Naive thymus-derived CD4-positive, alpha-beta T cell (primary cell): ENCODE data around the gene FYN. TPM values are rescaled to one million over a fixed set of nuclear protein-coding genes. Genes with fewer than 3 reads are reported as not detected.
A peak's percentile ranks its signal among the peaks of the same experiment; 100 is the strongest.

ENCODE experiments used
- ATAC-seq: fragments of 150-1000 bp; cut with Tn5 transposase; 2 replicates; pipeline ENCODE4 v1.10.0; 2021; ENCODE audit warnings: mild to moderate bottlenecking, moderate library complexity
- CTCF ChIA-PET: fragments of 350-600 bp; sonication (Branson Sonifier 250); formaldehyde crosslinking; loops from one replicate; lab custom pipeline; 2021; ENCODE audit warnings: antibody characterized with exemption; lab: Charles Lee
- POLR2A ChIA-PET: fragments of 350-600 bp; sonication (Branson Sonifier 250); formaldehyde crosslinking; loops from one replicate; lab custom pipeline; 2021; ENCODE audit warnings: antibody characterized with exemption, inconsistent platforms; lab: Charles Lee
- DNase-seq, 9 donors: peaks; one replicate each; pipeline versions ENCODE4 v3.0.0 to v3.0.0-alpha.2; 2020 to 2022; ENCODE audit warnings: mixed read lengths in 1 of 9
- H3K27ac ChIP-seq: one replicate; pipeline ENCODE4 v1.7.0; 2013; ENCODE audit warnings: mild to moderate bottlenecking, low read depth, low read length, moderate library complexity
- H3K27me3 ChIP-seq, 2 donors: one replicate each; pipeline ENCODE4 v1.7.0; 2013; ENCODE audit warnings: low read length in 2 of 2, mild to moderate bottlenecking in 2 of 2, moderate library complexity in 2 of 2; ENCODE audit not compliant: control insufficient read depth in 2 of 2, insufficient read depth in 2 of 2
- H3K36me3 ChIP-seq, 3 experiments: 1 replicate in 2 of 3; 2 replicates in 1 of 3; pipeline ENCODE4 v1.7.0; 2013; ENCODE audit warnings: low read length in 3 of 3, mild to moderate bottlenecking in 3 of 3, moderate library complexity in 1 of 3; ENCODE audit not compliant: insufficient read depth in 3 of 3, control insufficient read depth in 2 of 3
- H3K4me1 ChIP-seq, 2 donors: one replicate each; pipeline ENCODE4 v1.7.0; 2013; ENCODE audit warnings: low read length in 2 of 2, mild to moderate bottlenecking in 2 of 2, moderate library complexity in 1 of 2; ENCODE audit not compliant: control insufficient read depth in 2 of 2, insufficient read depth in 2 of 2
- H3K4me3 ChIP-seq: 2 replicates; pipeline ENCODE4 v1.7.0; 2013; ENCODE audit warnings: mild to moderate bottlenecking, low read length
- H3K9me3 ChIP-seq, 3 experiments: 1 replicate in 2 of 3; 2 replicates in 1 of 3; pipeline ENCODE4 v1.7.0; 2013; ENCODE audit warnings: low read length in 3 of 3; ENCODE audit not compliant: control insufficient read depth in 2 of 3
- H3K27ac Mint-ChIP-seq, 9 donors: one replicate each; pipeline ENCODE4 v1.8.0; 2020 to 2022; ENCODE audit warnings: mixed read lengths in 9 of 9, mild to moderate bottlenecking in 8 of 9, moderate library complexity in 5 of 9, inconsistent platforms in 2 of 9
- H3K27me3 Mint-ChIP-seq, 5 donors: one replicate each; pipeline ENCODE4 v1.8.0; 2021 to 2022; ENCODE audit warnings: mixed read lengths in 5 of 5, mild to moderate bottlenecking in 1 of 5
- H3K36me3 Mint-ChIP-seq, 5 donors: one replicate each; pipeline ENCODE4 v1.8.0; 2020 to 2022; ENCODE audit warnings: mixed read lengths in 5 of 5, mild to moderate bottlenecking in 3 of 5, inconsistent platforms in 1 of 5
- H3K4me1 Mint-ChIP-seq, 7 donors: one replicate each; pipeline ENCODE4 v1.8.0; 2020 to 2022; ENCODE audit warnings: mixed read lengths in 7 of 7, mild to moderate bottlenecking in 3 of 7, inconsistent platforms in 1 of 7
- H3K4me3 Mint-ChIP-seq, 10 donors: one replicate each; pipeline ENCODE4 v1.8.0; 2020 to 2022; ENCODE audit warnings: mild to moderate bottlenecking in 10 of 10, mixed read lengths in 10 of 10, moderate library complexity in 6 of 10, inconsistent platforms in 2 of 10
- H3K9me3 Mint-ChIP-seq, 11 donors: one replicate each; pipeline ENCODE4 v1.8.0; 2020 to 2022; ENCODE audit warnings: mixed read lengths in 11 of 11, mild to moderate bottlenecking in 4 of 11, inconsistent platforms in 1 of 11, moderate library complexity in 1 of 11
- intact Hi-C, 2 donors: fragments of 100-400 bp; cut with micrococcal nuclease; formaldehyde crosslinking; loops; one replicate each; pipeline ENCODE4 v1.15.1; 2023
- polyA plus RNA-seq, 2 donors: library from polyadenylated mRNA; unstranded; fragments of 300-500 nt; fragmentation: Illumina TruSeq; gene quantifications; one replicate each; pipeline ENCODE4 v1.2.3, GENCODE V29; 2021
- total RNA-seq, 6 experiments: library from RNA in 5 of 6; stranded (reverse) in 5 of 6; gene quantifications; 1 replicate in 5 of 6; 2 replicates in 1 of 6; pipeline ENCODE4 v1.2.3 and lab custom pipeline; 2021 to 2026

FYN gene
- total and polyA plus RNA-seq, 7 experiments from 2014 or later = 200 to 720 (median 430) TPM

DNA sequence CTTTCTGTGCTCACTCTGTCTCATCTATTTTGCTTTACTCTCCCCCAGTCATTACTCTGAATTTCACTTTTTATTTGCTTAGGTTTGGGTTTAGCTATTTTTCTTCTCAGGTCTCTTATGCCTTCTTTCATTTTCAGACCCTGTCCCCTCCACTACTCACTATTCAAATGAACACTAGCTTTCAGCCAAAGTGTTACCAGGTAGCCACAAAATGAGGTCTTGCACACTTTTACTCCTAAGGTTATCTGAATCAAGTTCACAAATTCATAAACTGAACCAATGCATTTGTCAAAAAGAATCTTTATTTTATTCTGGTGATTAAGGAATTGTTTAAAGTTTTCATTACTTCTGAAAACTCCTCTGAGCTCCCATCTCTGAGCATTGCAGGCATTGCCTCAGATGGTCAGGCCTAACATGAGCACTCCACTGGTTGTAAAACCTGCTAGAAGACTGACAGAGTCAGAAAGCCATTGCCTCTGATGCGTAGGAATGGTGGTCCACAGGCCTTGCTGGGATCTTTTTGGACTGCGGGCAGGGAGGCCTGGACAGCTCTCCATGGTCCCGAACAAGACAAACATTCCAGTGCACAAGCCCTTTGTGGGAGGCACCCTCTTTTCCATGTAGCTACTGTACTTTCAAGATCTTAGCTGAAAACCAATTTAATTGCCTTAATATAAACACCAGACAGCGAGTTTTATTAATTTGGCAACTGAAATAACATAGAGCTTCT, 48.5 kb downstream of the FYN start:
- Histone ChIP-seq H3K4me1 (peaks cover 38 to 54% of the 10 kb centered on the region in 2 donors), H3K36me3 (peaks cover 0 to 2% (median 0%) of the 10 kb centered on the region in 3 experiments), H3K27ac (peak overlapping the region; percentile 56), H3K27me3 (no peaks in the 10 kb centered on the region), H3K4me3 (no peak overlapping the region), H3K9me3 (no peaks in the 10 kb centered on the region)
- Mint-ChIP-seq H3K4me3 (peak overlapping the region in 9 of 10 donors; percentile 2 to 64 (median 43)), H3K9me3 (peaks cover 0 to 1% (median 0%) of the 10 kb centered on the region in 11 donors), H3K36me3 (peaks cover 0 to 36% (median 14%) of the 10 kb centered on the region in 5 donors), H3K27ac (peak overlapping the region; percentile 5 to 92 (median 78)), H3K4me1 (peaks cover 51 to 91% (median 86%) of the 10 kb centered on the region in 7 donors), H3K27me3 (no peaks in the 10 kb centered on the region)
- no peak for ATAC-seq
- ChIA-PET CTCF (interaction anchor here (0.7 to 2.8 kb wide), 5 partner anchors 13 to 217 kb away, joined by 3 to 9 read pairs (median 3); no protein-coding TSS in a partner anchor), POLR2A (interaction anchor here (0.6 to 1.9 kb wide), 11 partner anchors 15 to 82 kb away, joined by 3 to 6 read pairs (median 3); partner anchors contain the start of gene FYN)
- intact Hi-C loops = loop anchor here (1.0 to 2.0 kb wide), 6 partner anchors 9 to 20 kb away; no protein-coding TSS in a partner anchor
- no peak for DNase-seq

DNA sequence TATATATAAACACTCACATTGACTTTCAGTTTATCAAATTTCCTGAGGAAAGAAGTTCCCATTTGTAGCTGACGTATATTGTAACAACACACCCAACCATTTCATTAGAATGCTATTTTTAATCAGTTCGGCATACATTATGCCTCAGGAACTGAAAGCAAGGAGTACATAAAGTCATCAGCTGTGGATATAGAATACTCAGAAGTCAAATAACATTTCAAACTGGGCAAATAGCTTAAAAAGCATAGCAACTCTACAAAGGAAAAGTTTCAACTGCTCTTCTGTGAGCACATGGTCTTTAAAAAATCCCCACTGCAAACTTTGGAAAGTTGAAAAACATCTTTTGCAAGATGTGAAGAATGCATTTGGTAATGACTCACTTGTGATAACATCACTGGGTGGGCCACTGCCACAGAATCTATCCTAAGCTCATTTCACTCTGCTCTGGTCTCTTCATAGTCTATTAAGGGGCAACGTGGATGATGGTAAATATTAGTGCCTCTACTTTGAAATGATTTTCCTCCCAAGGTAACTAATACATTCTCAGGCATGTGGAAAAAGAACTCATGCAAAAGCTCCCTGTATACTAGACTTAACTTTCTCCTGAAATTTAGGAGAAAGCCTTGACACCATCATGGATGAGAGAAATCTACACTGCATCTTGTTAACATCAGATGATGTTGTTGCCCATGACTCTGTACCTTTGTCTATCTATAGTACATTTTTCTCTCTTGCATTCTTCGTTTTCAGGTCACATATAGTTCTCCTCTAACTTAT, 49.2 kb downstream of the FYN start:
- Histone ChIP-seq H3K4me1 (peaks cover 39 to 56% of the 10 kb centered on the region in 2 donors), H3K27me3 (no peaks in the 10 kb centered on the region), H3K9me3 (no peaks in the 10 kb centered on the region), H3K36me3 (peaks cover 0 to 2% (median 0%) of the 10 kb centered on the region in 3 experiments), H3K27ac (peak overlapping the region; percentile 56), H3K4me3 (no peak overlapping the region)
- Mint-ChIP-seq H3K9me3 (peaks cover 0 to 1% (median 0%) of the 10 kb centered on the region in 11 donors), H3K4me3 (peak overlapping the region in 9 of 10 donors; percentile 2 to 64 (median 43)), H3K36me3 (peaks cover 2 to 34% (median 10%) of the 10 kb centered on the region in 5 donors), H3K27ac (peak overlapping the region; percentile 5 to 92 (median 78)), H3K4me1 (peaks cover 51 to 91% (median 86%) of the 10 kb centered on the region in 7 donors), H3K27me3 (no peaks in the 10 kb centered on the region)
- peak; percentile 75 for ATAC-seq
- POLR2A ChIA-PET = interaction anchor here (0.6 to 1.9 kb wide), 8 partner anchors 17 to 82 kb away, joined by 3 to 6 read pairs (median 3); partner anchors contain the start of gene FYN
- intact Hi-C loops = loop anchor here (1.0 to 2.0 kb wide), 7 partner anchors 9 to 29 kb away; no protein-coding TSS in a partner anchor
- CTCF ChIA-PET = interaction anchor here (0.5 to 2.8 kb wide), 6 partner anchors 13 to 218 kb away, joined by 3 to 9 read pairs (median 3); no protein-coding TSS in a partner anchor
- DNase-seq = peak in 1 of 9 donors; percentile 61

DNA sequence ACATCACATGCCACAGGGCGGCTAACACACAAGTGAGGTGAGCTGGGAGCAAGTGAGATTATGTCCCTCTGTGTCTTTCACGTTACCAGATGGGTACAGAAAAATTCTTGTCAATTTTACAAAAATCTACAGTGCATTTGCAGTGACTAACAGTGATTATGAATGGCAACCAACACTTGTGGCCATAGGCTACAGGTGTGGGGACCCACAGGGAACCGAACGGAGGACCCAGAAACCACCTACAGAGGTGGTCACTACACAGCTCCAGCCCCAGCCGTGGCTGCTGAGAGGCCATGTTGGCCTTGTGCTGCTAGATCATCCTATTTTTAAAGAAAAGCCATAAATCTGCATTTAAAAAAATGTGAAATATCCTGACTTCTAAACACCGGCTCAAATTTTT, 50.2 kb downstream of the FYN start:
- ChIA-PET POLR2A (interaction anchor here (0.5 to 1.9 kb wide), 3 partner anchors 17 to 197 kb away, joined by 3 to 6 read pairs (median 5); no protein-coding TSS in a partner anchor), CTCF (interaction anchor here (2.8 kb wide), 1 partner anchor 186 kb away, joined by 9 read pairs; no protein-coding TSS in a partner anchor)
- peaks cover 0 to 4% (median 0%) of the 10 kb centered on the region in 3 experiments for H3K36me3 ChIP-seq
- H3K4me3 Mint-ChIP-seq = peak overlapping the region in 4 of 10 donors; percentile 14 to 54 (median 41)
- intact Hi-C loops = loop anchor here in 1 of 2 donors (2.0 kb wide), 1 partner anchor 28 kb away; no protein-coding TSS in a partner anchor
- H3K9me3 Mint-ChIP-seq = peaks cover 0 to 1% (median 0%) of the 10 kb centered on the region in 11 donors
- peaks cover 48 to 66% of the 10 kb centered on the region in 2 donors for H3K4me1 ChIP-seq
- DNase-seq (no peak), ATAC-seq (no peak)
- H3K27ac ChIP-seq = peak overlapping the region; percentile 56
- H3K36me3 Mint-ChIP-seq = peaks cover 8 to 34% (median 12%) of the 10 kb centered on the region in 5 donors
- no peaks in the 10 kb centered on the region for H3K9me3 ChIP-seq
- no peaks in the 10 kb centered on the region for H3K27me3 ChIP-seq
- H3K27me3 Mint-ChIP-seq = no peaks in the 10 kb centered on the region
- no peak overlapping the region for H3K4me3 ChIP-seq
- H3K4me1 Mint-ChIP-seq = peaks cover 59 to 93% (median 88%) of the 10 kb centered on the region in 7 donors
- peak overlapping the region; percentile 1 to 89 (median 78) for H3K27ac Mint-ChIP-seq

DNA sequence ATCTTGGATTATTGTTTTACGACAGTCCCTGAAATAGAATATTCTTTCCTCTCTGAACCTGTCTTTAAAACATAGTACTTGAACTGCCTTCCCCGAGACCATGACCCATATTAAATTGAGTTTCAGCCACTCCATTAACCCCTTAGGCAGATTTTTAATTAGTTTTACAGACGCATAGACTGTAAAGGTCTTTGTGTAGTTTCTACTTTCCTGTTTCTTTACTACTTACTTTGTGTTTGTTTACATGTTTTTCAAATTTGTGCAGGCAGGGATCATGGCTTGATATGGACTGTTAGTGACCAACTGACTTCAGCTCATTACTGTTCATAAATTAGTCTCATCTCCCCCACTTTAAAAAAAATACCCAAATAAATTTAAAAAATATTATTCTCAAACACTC, 53.8 kb downstream of the FYN start:
- ATAC-seq (no peak), DNase-seq (no peak)
- peak overlapping the region in 7 of 9 donors; percentile 16 to 90 (median 72) for H3K27ac Mint-ChIP-seq
- Histone ChIP-seq H3K27ac (no peak overlapping the region), H3K36me3 (peaks cover 0 to 4% (median 0%) of the 10 kb centered on the region in 3 experiments), H3K4me3 (no peak overlapping the region), H3K4me1 (peaks cover 38 to 47% of the 10 kb centered on the region in 2 donors), H3K27me3 (no peaks in the 10 kb centered on the region), H3K9me3 (no peaks in the 10 kb centered on the region)
- H3K4me3 Mint-ChIP-seq = peak overlapping the region in 6 of 10 donors; percentile 13 to 76 (median 50)
- ChIA-PET CTCF (no interaction called here), POLR2A (interaction anchor here (0.6 to 2.1 kb wide), 5 partner anchors 14 to 206 kb away, joined by 3 to 9 read pairs (median 3); no protein-coding TSS in a partner anchor)
- H3K9me3 Mint-ChIP-seq = no peaks in the 10 kb centered on the region
- intact Hi-C loops = loop anchor here (1.0 to 2.0 kb wide), 3 partner anchors 9 to 15 kb away; no protein-coding TSS in a partner anchor
- H3K27me3 Mint-ChIP-seq = no peaks in the 10 kb centered on the region
- peaks cover 41 to 87% (median 81%) of the 10 kb centered on the region in 7 donors for H3K4me1 Mint-ChIP-seq
- peaks cover 8 to 33% (median 15%) of the 10 kb centered on the region in 5 donors for H3K36me3 Mint-ChIP-seq

DNA sequence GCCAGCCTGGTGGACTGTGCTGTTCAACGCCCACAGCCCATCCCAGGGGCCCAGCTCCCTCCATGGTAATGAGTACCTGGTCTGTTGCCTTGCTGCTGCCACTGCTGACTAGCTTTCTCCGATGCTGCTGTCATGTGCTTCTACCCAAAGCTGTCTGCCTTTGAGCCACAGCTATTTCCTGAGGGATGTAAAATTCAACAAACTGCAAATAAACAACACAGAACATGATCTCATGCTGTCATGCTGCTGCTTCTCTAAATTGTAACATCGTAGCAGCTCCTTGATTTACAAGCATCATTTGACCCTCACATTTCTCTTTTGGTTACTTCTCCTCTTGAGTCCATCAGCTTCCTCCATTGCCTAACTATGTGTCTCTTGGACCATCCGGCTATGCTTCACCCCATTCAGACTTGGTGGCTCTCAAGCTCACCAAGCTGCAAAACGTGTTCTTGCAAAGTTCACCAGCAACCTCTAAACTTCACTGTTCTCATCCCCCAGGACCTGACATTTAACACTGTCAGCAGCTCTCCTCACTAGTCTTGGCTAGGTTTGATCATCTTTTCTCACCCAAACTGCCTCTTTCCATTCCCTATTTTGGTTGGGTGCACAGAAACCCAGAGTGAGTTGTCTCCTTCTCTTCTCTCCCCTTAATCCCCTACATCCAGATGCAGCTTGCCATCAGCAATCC, 54.6 kb downstream of the FYN start:
- CTCF ChIA-PET = interaction anchor here (1.2 to 1.4 kb wide), 2 partner anchors 8 to 59 kb away, joined by 3 to 7 read pairs; no protein-coding TSS in a partner anchor
- Histone ChIP-seq H3K27ac (peak overlapping the region; percentile 19), H3K9me3 (no peaks in the 10 kb centered on the region), H3K4me3 (no peak overlapping the region), H3K27me3 (no peaks in the 10 kb centered on the region), H3K36me3 (peaks cover 0 to 4% (median 0%) of the 10 kb centered on the region in 3 experiments), H3K4me1 (peaks cover 35 to 45% of the 10 kb centered on the region in 2 donors)
- H3K9me3 Mint-ChIP-seq = no peaks in the 10 kb centered on the region
- peak; percentile 44 for ATAC-seq
- H3K27ac Mint-ChIP-seq = peak overlapping the region; percentile 48 to 90 (median 75)
- POLR2A ChIA-PET = interaction anchor here (0.7 to 2.1 kb wide), 9 partner anchors 9 to 174 kb away, joined by 3 to 9 read pairs (median 4); no protein-coding TSS in a partner anchor
- peaks cover 11 to 36% (median 19%) of the 10 kb centered on the region in 5 donors for H3K36me3 Mint-ChIP-seq
- DNase-seq = no peak
- H3K4me3 Mint-ChIP-seq = peak overlapping the region; percentile 23 to 77 (median 50)
- intact Hi-C loops = loop anchor here (1.0 to 2.0 kb wide), 3 partner anchors 8 to 14 kb away; no protein-coding TSS in a partner anchor
- H3K27me3 Mint-ChIP-seq = no peaks in the 10 kb centered on the region
- peaks cover 36 to 85% (median 79%) of the 10 kb centered on the region in 7 donors for H3K4me1 Mint-ChIP-seq
